ENCODE measurements around the gene PF4V1.

- TF ChIP-seq CTCF (IDR thresholded peaks at IDR 0.05) (no peak), POLR2A (IDR thresholded peaks at IDR 0.05) (no peak)
These were observed 11.9 kb downstream of the PF4V1 start for GRCh38 chr4:73864961-73865360.

All from thyroid gland (tissue), 4 donors.